BLaER1 treated with 17β-estradiol and CSF1 and Interleukin-3, amounts not matched to agents 10 nM and 100 nM (cell line): ENCODE data around the gene RUBCN.

Source experiments
- H3K27ac ChIP-seq, 11 experiments: shearing (Covaris generic); formaldehyde crosslinking; 2 replicates each; pipeline ENCODE4 v1.8.1; 2022
- H3K27me3 ChIP-seq, 11 experiments: shearing (Covaris generic); formaldehyde crosslinking; 2 replicates each; pipeline ENCODE4 v1.8.1; 2022
- H3K36me3 ChIP-seq, 11 experiments: shearing (Covaris generic); formaldehyde crosslinking; 2 replicates each; pipeline ENCODE4 v1.8.1; 2022
- H3K4me1 ChIP-seq, 10 experiments: shearing (Covaris generic); formaldehyde crosslinking; 2 replicates each; pipeline ENCODE4 v1.8.1; 2022
- H3K4me2 ChIP-seq, 11 experiments: shearing (Covaris generic); formaldehyde crosslinking; 2 replicates each; pipeline ENCODE4 v1.8.1; 2022
- H3K4me3 ChIP-seq, 10 experiments: shearing (Covaris generic); formaldehyde crosslinking; 2 replicates each; pipeline ENCODE4 v1.8.1; 2022
- H3K9ac ChIP-seq, 11 experiments: shearing (Covaris generic); formaldehyde crosslinking; 2 replicates each; pipeline ENCODE4 v1.8.1; 2022
- H3K9me3 ChIP-seq, 11 experiments: shearing (Covaris generic); formaldehyde crosslinking; replicated peaks in 1 of 11; 2 replicates each; pipeline ENCODE4 v1.8.1; 2022
- H4K20me1 ChIP-seq, 11 experiments: shearing (Covaris generic); formaldehyde crosslinking; 2 replicates each; pipeline ENCODE4 v1.8.1; 2022
- Cebpa-rat ChIP-seq, 11 experiments: shearing (Covaris generic); IDR thresholded peaks; 2 replicates each; pipeline ENCODE4 v1.8.1; 2022

Gene RUBCN

GRCh38 chr3:197692641-197693040, 44.1 kb downstream of the RUBCN start:
- Histone ChIP-seq H4K20me1 (no peaks in the 10 kb centered on the region), H3K36me3 (peaks cover 85 to 100% (median 91%) of the 10 kb centered on the region in 11 experiments), H3K27me3 (no peaks in the 10 kb centered on the region), H3K9me3 (peaks cover 3 to 10% (median 5%) of the 10 kb centered on the region in 11 experiments; a peak in 18 of 22 replicates), H3K4me2 (peak overlapping the region in 8 of 11 experiments; percentile 4 to 58 (median 28); a peak in 14 of 22 replicates), H3K27ac (peak overlapping the region in 10 of 11 experiments; percentile 18 to 75 (median 54); a peak in 16 of 22 replicates), H3K4me3 (no peak overlapping the region), H3K9ac (peak overlapping the region in 2 of 11 experiments; percentile 12 to 13; a peak in 6 of 22 replicates), H3K4me1 (peaks cover 0 to 31% (median 16%) of the 10 kb centered on the region in 10 experiments; a peak in 14 of 20 replicates)
- TF ChIP-seq Cebpa-rat (IDR thresholded peaks at IDR 0.05): peak in 4 of 11 experiments; percentile 31 to 78 (median 51); a peak in 4 of 22 replicates

GRCh38 chr3:197690754-197691153, 46.0 kb downstream of the RUBCN start:
- H3K27me3 ChIP-seq: no peaks in the 10 kb centered on the region
- peaks cover 73 to 100% (median 85%) of the 10 kb centered on the region in 11 experiments for H3K36me3 ChIP-seq
- no peak overlapping the region for H3K4me2 ChIP-seq
- no peak for TF ChIP-seq Cebpa-rat (IDR thresholded peaks at IDR 0.05)
- H3K27ac ChIP-seq: no peak overlapping the region
- H3K4me3 ChIP-seq: no peak overlapping the region
- no peak overlapping the region for H3K9ac ChIP-seq
- peaks cover 8 to 31% (median 20%) of the 10 kb centered on the region in 10 experiments for H3K4me1 ChIP-seq
- H3K9me3 ChIP-seq: peaks cover 0 to 7% (median 0%) of the 10 kb centered on the region in 11 experiments; a peak in 2 of 22 replicates
- H4K20me1 ChIP-seq: 0 out of 22 replicates have a peak, but pooled peaks cover 0 to under 1% (median 0%) of the 10 kb centered on the region in 11 experiments

- no peak overlapping the region for H3K4me3 ChIP-seq
- peaks cover 26 to 38% (median 33%) of the 10 kb centered on the region in 10 experiments for H3K4me1 ChIP-seq
- 0 out of 22 replicates have a peak, but pooled peaks cover 0 to 4% (median 0%) of the 10 kb centered on the region in 11 experiments for H4K20me1 ChIP-seq
- H3K27me3 ChIP-seq: no peaks in the 10 kb centered on the region
- H3K9ac ChIP-seq: no peak overlapping the region
- H3K4me2 ChIP-seq: no peak overlapping the region
- peaks cover 57 to 97% (median 68%) of the 10 kb centered on the region in 11 experiments for H3K36me3 ChIP-seq
- no peak for TF ChIP-seq Cebpa-rat (IDR thresholded peaks at IDR 0.05)
- H3K27ac ChIP-seq: no peak overlapping the region
- H3K9me3 ChIP-seq: peaks cover 0 to 7% (median 0%) of the 10 kb centered on the region in 11 experiments; a peak in 3 of 22 replicates
Observed at GRCh38 chr3:197687570-197687969, 49.1 kb downstream of the RUBCN start.

- no peak for TF ChIP-seq Cebpa-rat (IDR thresholded peaks at IDR 0.05)
- no peak overlapping the region for H3K4me3 ChIP-seq
- H3K36me3 ChIP-seq: peaks cover 57 to 97% (median 68%) of the 10 kb centered on the region in 11 experiments
- H3K4me2 ChIP-seq: no peak overlapping the region
- H3K9me3 ChIP-seq: peaks cover 0 to 6% (median under 1%) of the 10 kb centered on the region in 11 experiments; a peak in 5 of 22 replicates
- H3K27me3 ChIP-seq: no peaks in the 10 kb centered on the region
- H3K27ac ChIP-seq: no peak overlapping the region
- H3K9ac ChIP-seq: no peak overlapping the region
- H3K4me1 ChIP-seq: peaks cover 19 to 32% (median 27%) of the 10 kb centered on the region in 10 experiments
- 0 out of 22 replicates have a peak, but pooled peaks cover 0 to 4% (median 0%) of the 10 kb centered on the region in 11 experiments for H4K20me1 ChIP-seq
Observed at GRCh38 chr3:197686899-197687298, 49.8 kb downstream of the RUBCN start.

- peaks cover 2 to 17% (median 12%) of the 10 kb centered on the region in 11 experiments; a peak in 21 of 22 replicates for H3K9me3 ChIP-seq
- H4K20me1 ChIP-seq: 0 out of 22 replicates have a peak, but pooled peaks cover 0 to 4% (median 0%) of the 10 kb centered on the region in 11 experiments
- H3K36me3 ChIP-seq: peaks cover 56 to 96% (median 66%) of the 10 kb centered on the region in 11 experiments
- no peak overlapping the region for H3K4me3 ChIP-seq
- TF ChIP-seq Cebpa-rat (IDR thresholded peaks at IDR 0.05): no peak
- H3K9ac ChIP-seq: no peak overlapping the region
- no peaks in the 10 kb centered on the region for H3K27me3 ChIP-seq
- no peak overlapping the region for H3K27ac ChIP-seq
- H3K4me1 ChIP-seq: peaks cover 18 to 32% (median 27%) of the 10 kb centered on the region in 10 experiments
- peak overlapping the region in 8 of 11 experiments; percentile 46 to 77 (median 67); a peak in 15 of 22 replicates for H3K4me2 ChIP-seq
Observed at GRCh38 chr3:197685546-197685945, 51.2 kb downstream of the RUBCN start.

GRCh38 chr3:197683191-197683590, 53.5 kb downstream of the RUBCN start:
- peaks cover 51 to 93% (median 65%) of the 10 kb centered on the region in 11 experiments for H3K36me3 ChIP-seq
- H3K4me3 ChIP-seq: no peak overlapping the region
- peak overlapping the region in 7 of 11 experiments; percentile 8 to 43 (median 28); a peak in 9 of 22 replicates for H3K4me2 ChIP-seq
- peaks cover 18 to 32% (median 27%) of the 10 kb centered on the region in 10 experiments for H3K4me1 ChIP-seq
- TF ChIP-seq Cebpa-rat (IDR thresholded peaks at IDR 0.05): no peak
- peaks cover 19 to 40% (median 35%) of the 10 kb centered on the region in 11 experiments for H3K9me3 ChIP-seq
- H3K27me3 ChIP-seq: no peaks in the 10 kb centered on the region
- H4K20me1 ChIP-seq: 0 out of 22 replicates have a peak, but pooled peaks cover 0 to 4% (median 0%) of the 10 kb centered on the region in 11 experiments
- no peak overlapping the region for H3K9ac ChIP-seq
- peak overlapping the region in 1 of 11 experiments; percentile 23; a peak in 1 of 22 replicates for H3K27ac ChIP-seq

- peaks cover 18 to 32% (median 27%) of the 10 kb centered on the region in 10 experiments for H3K4me1 ChIP-seq
- H3K9me3 ChIP-seq: peaks cover 19 to 44% (median 39%) of the 10 kb centered on the region in 11 experiments
- H3K9ac ChIP-seq: no peak overlapping the region
- H3K36me3 ChIP-seq: peaks cover 53 to 91% (median 63%) of the 10 kb centered on the region in 11 experiments
- no peak for TF ChIP-seq Cebpa-rat (IDR thresholded peaks at IDR 0.05)
- no peaks in the 10 kb centered on the region for H3K27me3 ChIP-seq
- no peak overlapping the region for H3K27ac ChIP-seq
- no peak overlapping the region for H3K4me3 ChIP-seq
- H4K20me1 ChIP-seq: 0 out of 22 replicates have a peak, but pooled peaks cover 0 to 4% (median 0%) of the 10 kb centered on the region in 11 experiments
- H3K4me2 ChIP-seq: no peak overlapping the region
Observed at GRCh38 chr3:197682713-197683112, 54.0 kb downstream of the RUBCN start.

GRCh38 chr3:197680955-197681521, 55.7 kb downstream of the RUBCN start:
- H4K20me1 ChIP-seq: peaks cover 0 to 9% (median 0%) of the 10 kb centered on the region in 11 experiments; a peak in 3 of 22 replicates
- no peak overlapping the region for H3K4me2 ChIP-seq
- no peaks in the 10 kb centered on the region for H3K27me3 ChIP-seq
- no peak overlapping the region for H3K9ac ChIP-seq
- H3K4me1 ChIP-seq: peaks cover 25 to 37% (median 34%) of the 10 kb centered on the region in 10 experiments
- peaks cover 19 to 54% (median 47%) of the 10 kb centered on the region in 11 experiments for H3K9me3 ChIP-seq
- no peak overlapping the region for H3K4me3 ChIP-seq
- H3K36me3 ChIP-seq: peaks cover 52 to 85% (median 69%) of the 10 kb centered on the region in 11 experiments
- no peak overlapping the region for H3K27ac ChIP-seq
- TF ChIP-seq Cebpa-rat (IDR thresholded peaks at IDR 0.05): no peak

- Histone ChIP-seq H3K27ac (no peak overlapping the region), H3K4me2 (peak overlapping the region in 9 of 11 experiments; percentile 33 to 86 (median 67); a peak in 17 of 22 replicates), H3K36me3 (peaks cover 47 to 88% (median 65%) of the 10 kb centered on the region in 11 experiments), H3K9me3 (peaks cover 19 to 43% (median 35%) of the 10 kb centered on the region in 11 experiments), H3K27me3 (no peaks in the 10 kb centered on the region), H4K20me1 (peaks cover 0 to 8% (median 0%) of the 10 kb centered on the region in 11 experiments; a peak in 4 of 22 replicates), H3K9ac (no peak overlapping the region), H3K4me3 (no peak overlapping the region), H3K4me1 (peaks cover 25 to 56% (median 47%) of the 10 kb centered on the region in 10 experiments)
- TF ChIP-seq Cebpa-rat (IDR thresholded peaks at IDR 0.05): no peak
Observed at GRCh38 chr3:197675951-197676350, 60.8 kb downstream of the RUBCN start.
